NCI-H1930 (cell line): ENCODE results near the gene DEFB115.
"Not testable (repeated sequence)": the region's sequence is repeated elsewhere in the genome, so short reads cannot be mapped to it uniquely, and the experiment has no call there.

Source experiments
- DNase-seq, 2 experiments: peaks; one replicate each; lab custom pipeline; 2025; lab: John Stamatoyannopoulos, UW

Gene DEFB115, protein sequence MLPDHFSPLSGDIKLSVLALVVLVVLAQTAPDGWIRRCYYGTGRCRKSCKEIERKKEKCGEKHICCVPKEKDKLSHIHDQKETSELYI

DNA sequence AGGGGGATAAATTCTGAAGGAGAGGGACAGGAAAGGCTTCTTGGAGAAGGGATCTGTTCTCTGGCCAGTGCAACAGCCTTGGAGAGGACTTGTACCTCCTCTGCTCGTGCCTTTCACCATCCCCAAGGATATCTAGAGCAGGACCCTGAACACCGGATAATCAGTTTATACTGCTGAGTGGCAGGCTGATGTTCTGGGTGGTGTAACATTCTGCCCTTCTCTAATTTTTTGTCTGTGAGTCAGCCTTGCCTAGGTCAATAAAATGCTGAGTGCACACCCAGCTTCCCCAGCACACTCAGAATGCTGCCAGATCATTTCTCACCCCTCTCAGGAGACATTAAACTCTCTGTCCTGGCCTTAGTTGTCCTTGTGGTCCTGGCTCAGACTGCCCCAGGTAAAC lies at the start of gene DEFB115:
Gene DEFB115 (plus strand): TSS at position 301 of the 400 bp plus-strand sequence. CDS start 0 bp downstream, at position 301.
- no peak for DNase-seq

DNA sequence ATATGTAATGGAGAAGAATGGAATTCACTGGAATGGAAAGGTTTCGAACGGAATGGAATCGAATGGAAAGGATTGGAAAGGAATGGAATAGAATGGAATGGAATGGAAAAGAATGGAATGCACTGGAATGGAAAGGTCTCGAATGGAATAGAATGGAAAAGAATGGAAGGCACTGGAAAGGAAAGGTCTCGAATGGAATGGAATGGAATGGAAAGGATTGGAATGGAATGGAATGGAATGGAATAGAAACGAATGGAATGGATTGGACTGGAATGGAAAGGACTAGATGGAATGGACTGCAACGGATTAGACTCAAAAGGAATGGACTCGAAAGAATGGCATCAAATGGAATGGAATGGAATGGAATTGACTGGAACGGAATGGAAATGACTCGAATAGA lies 20.5 kb upstream of the DEFB115 start:
- DNase-seq = no peak

DNA sequence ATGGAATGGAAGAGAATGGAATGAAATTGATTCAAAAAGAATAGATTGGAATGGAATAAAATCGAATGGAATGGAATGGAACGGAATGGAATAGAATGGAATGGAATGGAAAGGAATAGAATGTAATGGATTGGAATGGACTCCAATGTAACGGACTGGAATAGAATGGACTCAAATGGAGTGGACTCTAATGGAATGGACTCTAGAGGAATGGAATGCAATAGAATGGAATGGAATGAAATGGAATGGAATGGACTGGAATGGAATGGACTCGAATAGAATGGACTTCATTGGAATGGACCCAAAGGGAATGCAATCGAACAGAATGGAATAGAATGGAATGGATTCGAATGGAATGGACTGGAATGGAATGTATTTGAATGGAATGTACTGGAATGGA lies 19.7 kb upstream of the DEFB115 start:
- no peak for DNase-seq

DNA sequence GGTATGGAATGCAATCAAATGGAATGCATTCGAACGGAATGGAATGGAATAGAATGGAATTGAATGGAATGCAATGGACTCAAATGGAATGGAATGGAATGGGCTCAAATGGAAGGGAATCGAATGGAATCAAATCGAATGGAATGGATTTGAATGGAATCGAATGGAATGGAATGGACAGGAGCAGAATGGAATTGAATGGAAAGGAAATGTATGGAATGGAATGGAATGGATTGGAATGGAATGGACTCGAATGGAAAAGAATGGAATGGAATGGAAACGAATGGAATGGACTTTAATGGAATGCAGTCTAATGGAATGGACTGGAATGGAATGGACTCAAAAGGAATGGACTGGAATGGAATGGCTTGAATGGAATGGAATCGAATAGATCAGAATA lies 18.3 kb upstream of the DEFB115 start:
- DNase-seq = no peak

DNA sequence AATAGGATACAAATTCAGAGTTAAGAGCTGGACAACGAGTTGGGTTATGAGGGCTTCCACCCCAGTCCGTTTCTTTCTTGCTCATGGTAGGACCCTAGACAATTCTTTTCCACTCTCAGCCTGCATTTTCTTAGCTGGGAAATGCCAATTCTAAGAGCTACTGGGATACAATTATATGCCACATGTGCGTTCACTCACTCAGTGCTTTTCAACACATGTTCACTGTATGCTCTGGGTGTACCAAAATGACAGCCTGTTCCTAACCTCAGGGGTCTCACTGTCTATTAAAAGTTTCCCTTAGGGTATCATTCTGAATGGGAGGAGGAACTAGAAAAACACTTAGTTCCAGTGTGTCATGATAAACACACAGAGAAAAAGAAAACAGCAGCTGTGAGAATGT lies 505 bp upstream of the DEFB115 start:
- DNase-seq = no peak

DNA sequence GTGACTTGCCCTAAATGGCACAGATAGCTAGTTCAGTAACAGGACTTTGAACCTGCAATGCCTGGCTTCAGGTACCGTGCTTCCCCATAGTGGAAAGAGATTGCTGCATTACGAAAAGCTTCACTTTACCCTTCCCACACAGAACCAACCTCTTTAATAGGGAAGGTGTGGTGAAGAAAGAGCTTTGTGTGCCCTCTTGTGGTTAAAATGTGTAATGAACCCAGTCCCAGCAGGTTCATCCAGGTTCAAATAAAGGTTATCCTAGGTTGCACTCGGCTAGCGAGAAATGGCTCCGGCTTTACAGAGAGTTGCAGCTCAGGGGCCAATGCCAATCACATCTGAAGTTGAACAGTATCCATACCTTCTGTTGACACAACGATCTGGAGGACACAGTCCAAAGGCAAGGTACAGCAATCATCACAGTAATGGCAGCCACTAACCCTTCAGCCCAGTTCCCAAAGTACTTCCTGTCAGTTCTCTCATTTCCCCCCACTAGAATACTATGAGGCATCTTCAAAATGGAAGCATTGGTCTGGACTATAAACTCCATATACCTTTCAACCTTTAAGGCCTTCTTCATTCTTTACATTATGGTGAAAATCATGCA lies 3.0 kb downstream of the DEFB115 start:
- no peak for DNase-seq

DNA sequence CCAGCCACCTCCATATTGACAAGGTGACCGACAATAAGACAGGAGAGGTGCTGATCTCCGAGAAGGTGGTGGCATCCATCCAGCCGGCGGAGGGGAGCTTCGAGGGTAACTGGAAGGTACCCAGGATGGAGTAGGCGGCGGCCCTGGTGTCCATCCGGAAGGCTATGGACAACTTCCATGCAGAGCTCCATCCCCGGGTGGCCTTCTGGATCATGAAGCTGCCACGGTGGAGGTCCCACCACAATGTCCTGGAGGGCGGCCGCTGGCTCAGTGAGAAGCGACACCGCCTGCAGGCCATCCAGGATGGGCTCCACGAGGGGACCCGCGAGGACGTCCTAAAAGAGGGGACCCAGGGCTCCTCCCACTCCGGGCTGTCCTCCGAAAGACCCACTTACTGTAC lies 17.0 kb downstream of the DEFB115 start:
- no peak for DNase-seq

DNA sequence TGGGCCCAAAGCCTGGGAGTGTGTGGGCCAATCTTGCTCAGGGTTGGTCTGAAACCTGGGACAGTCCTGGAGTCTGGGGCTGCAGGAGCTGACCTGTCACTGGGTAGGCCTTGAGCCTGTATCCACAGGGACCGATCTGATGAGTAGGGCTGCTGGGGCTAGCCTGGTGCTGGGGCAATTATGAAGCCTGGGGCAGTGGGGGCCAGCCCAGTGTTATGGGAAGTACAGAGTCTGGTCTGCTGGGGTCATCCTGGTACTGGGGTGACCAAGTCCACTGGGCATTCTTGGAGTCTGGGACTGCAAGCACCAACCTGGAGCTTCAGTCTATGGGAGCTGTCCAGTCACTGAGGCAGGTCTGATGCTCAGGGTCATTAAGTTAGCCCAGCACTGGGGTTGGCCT lies 20.7 kb downstream of the DEFB115 start:
- DNase-seq = no peak

DNA sequence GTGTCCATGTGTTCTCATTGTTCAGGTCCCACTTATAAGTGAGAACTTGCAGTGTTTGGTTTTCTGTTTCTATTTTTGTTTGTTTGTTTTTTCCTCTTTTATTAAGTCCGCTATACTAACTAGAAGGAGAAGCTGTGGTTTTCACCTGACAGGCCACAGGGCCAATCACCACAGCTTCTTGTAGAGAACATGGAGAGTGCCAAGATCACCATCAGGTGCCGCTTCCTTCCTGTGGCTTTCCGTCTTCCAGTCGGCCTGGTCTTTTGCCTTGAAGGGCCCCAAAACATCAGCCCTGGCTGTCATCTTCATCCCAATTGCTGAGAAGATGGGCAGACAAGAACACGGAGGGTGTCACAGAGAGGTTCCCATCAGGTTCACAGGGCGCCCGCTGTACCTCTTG lies 27.5 kb downstream of the DEFB115 start:
- not testable (repeated sequence) for DNase-seq

DNA sequence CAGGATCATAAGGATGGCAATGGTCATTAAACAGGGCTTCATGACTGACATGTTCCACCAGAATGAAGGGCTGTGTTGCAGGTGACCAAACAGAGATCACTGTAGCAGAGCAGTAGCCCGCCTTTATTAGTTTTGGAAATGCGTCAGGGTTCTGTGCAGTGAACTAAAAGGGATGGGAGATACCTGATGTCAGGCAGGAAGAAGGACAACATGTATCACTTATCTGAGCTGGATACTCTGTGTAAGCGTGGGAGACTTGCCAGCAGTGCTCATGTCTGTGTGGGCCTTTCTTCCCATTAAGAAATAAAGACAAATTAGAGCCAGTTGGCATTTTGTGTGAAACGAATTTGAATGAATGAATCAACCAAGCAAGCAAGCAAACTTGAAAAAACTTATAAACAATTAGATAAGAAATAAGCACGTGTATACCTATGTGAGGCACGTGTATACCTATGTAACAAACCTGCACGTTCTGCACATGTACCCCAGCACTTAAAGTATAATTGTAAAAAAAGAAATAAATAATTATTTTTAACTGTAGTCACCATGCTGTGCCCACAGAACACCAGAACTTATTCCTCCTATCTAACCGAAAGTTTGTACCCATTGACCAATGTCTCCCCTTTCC lies 51.2 kb downstream of the DEFB115 start, which contains the start of gene DEFB116:
Gene DEFB116 (minus strand): TSS at position 51 of the 628 bp plus-strand sequence. CDS start 0 bp downstream, at position 51.
- no peak for DNase-seq
